RPMI8226 (cell line): ENCODE results near the gene OSBPL3.

Experiments used
- DNase-seq: peaks from one replicate; pipeline ENCODE4 v3.0.0-alpha.2; 2015

Gene OSBPL3

DNA sequence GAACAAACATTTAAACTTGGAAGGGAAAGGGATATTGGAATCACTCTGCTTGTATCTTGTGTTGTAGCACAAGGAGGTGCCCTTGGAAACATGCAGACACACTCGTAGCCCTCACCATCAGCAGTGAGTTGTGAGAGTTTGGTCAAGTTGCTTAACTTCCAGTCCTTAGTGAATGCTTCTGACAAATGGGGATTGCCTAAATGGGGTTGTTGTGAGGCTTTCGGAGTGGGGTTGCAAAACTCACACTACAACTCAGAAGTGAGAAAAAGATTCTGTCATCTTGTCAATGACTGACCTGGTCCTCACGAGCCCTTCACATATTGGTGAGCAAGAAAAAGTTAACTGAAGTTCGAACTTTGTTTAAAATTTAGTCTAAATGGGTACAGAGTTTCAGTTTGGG lies 193.7 kb downstream of the OSBPL3 start:
- no peak for DNase-seq

DNA sequence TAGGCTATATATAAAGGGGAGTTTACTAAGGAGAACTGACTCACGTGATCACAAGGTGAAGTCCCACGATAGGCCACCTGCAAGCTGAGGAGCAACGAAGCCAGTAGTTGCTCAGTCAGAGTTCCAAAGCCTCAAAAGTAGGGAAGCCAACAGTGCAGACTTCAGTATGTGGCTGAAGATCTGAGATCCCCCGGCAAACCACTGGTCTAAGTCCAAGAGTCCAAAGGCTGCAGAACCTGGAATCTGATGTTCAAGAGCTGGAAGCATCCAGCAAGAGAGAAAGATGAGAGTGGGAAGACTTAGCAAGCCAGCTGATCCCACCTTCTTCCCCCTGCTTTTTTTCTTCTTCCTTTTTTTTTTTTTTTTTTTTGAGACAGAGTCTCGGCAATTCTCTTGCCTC lies 195.7 kb downstream of the OSBPL3 start:
- DNase-seq, result no peak

DNA sequence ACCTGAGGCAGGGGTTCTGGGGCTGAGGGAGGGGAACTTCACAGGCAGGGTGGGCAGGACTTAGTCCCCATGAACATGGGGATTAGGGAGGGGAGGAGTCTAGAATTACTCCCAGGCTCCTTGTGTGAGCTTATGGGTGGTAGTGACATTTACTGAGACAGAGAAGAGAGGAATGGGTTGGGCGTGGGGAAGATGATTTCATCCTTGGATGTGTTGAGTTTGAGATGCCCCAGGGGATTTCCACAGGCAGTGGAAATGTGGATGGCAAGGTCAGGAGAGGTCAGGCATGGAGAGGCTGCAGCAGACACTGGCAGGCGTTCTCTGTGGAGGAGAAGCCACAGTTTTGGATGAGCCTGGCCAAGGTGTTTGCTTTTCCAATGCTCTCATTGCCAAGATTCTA lies 196.3 kb downstream of the OSBPL3 start:
- DNase-seq, result no peak

DNA sequence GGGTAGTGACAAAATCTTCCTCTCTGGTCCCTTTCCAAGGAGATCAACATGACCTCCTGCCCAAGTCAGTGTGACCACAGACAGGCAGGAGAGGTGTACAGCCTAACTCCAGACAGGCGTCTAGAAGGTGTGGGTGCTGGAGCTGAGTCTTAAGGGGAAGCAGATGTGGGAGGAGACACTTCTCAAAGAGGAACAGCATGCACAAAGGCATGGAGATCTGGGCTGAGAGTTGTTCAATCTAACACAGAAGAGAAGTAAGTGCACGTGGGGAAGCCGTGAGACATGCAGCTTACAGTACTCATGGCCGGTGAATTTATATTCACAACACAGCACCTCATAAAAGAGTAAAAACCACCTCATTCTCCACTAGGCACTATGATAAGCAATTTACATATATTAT lies 198.9 kb downstream of the OSBPL3 start:
- DNase-seq, result no peak

DNA sequence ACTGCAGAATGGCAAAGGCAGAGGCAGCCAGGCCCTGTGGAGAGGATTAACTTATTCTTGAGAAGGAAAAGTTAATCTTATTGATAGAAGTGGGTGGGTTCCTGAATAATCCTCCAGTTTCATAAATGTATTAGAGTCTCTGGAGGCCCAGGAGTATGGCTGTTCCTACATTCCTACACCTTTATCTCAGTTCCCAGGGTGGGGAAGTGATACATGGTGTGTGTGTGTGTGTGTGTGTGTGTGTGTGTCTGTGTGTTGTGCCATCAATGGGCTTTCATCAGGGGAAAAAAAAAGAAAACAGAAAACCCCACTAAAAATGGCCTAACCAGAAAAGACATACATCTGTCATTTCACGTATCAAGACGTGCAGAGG lies 200.7 kb downstream of the OSBPL3 start:
- DNase-seq, result no peak

DNA sequence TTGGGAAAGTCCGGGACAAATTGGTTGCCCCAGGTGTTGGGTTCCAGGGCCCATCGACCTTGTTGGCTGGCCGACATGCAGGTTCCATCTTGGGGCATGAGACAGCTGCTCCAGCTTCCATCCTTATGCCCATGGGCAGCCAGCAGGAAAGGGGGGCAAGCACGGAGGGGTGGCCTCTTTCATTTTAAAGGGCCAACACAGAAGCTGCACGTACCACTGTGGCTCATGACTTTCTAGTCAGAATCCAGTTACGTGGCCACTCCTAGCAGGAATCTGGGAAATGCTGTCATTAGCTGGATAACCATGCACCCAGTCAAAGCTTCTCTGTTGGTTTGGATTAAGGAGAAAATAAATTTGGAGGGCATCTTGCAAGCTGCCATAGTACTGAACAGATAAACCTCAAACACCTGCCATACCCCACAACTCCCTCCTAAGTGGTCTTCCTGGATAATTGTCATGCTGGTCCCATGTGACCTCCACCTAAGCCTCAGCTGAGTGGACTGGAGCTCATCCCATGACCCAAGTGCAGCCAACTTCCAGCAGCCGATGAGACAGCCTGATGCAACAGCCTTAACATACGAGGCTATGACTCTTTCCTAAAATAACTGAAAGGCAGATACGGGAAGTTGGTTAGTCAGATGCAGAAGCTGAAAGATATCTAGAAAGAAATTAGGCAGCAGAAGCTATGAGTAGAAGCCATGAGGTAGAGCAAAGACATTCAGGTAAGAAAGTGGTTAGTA lies 201.3 kb downstream of the OSBPL3 start:
- no peak for DNase-seq

DNA sequence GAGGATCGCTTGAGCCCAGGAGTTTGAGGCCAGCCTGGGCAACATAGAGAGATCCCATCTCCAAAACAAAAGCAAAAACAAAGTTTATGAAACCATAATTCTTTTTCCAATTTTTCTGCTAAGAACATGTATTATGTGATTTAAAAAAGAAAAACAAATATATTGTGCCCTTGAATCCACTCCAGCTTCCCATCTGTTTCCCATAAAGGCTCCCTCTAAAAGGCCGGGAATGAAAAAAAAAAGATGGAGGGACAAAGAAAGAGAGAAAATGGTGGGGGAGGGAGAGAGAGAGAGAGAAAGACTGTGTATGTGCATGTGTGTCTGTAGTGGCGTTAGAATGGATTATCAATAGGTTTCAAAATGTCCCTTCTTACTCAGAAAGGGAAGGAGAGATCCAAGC lies 202.2 kb downstream of the OSBPL3 start:
- no peak for DNase-seq

DNA sequence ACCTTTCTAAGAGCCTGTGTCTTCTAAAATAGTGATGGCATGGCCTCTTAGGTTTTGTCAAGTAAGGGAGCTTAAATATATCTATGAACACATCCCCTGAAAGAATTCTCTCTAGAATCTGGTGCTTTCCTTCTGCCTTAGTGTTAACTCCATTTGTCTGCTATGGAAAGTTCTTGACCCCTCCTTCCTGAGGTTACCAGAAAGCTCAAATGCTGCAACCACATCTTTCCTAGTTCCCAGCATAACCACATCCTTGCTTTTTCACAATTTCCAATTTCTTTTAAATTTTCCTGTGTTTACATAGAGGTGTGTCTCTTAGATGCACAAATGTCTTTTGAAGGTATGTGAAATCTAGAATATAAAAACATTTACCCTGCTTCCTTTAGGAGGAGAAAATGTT lies 206.3 kb downstream of the OSBPL3 start:
- DNase-seq, result no peak

DNA sequence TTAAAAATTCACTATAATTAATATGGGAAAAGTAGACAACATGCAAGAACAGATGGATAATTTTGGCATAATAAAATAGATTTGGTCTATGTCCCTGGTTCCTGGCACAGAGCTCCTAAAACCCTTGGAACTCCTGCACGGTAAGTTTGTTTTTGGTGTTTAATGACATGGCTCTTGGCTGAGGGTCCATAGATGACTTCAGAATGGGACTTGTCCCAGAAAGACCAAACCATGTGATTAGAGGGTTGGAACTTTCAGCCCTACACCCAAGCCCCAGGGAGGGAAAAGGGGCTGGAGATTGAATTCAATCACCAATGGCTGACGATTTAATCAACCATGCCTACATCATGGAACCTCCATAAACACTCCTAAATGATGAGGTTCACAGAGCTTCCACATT lies 210.1 kb downstream of the OSBPL3 start:
- no peak for DNase-seq

DNA sequence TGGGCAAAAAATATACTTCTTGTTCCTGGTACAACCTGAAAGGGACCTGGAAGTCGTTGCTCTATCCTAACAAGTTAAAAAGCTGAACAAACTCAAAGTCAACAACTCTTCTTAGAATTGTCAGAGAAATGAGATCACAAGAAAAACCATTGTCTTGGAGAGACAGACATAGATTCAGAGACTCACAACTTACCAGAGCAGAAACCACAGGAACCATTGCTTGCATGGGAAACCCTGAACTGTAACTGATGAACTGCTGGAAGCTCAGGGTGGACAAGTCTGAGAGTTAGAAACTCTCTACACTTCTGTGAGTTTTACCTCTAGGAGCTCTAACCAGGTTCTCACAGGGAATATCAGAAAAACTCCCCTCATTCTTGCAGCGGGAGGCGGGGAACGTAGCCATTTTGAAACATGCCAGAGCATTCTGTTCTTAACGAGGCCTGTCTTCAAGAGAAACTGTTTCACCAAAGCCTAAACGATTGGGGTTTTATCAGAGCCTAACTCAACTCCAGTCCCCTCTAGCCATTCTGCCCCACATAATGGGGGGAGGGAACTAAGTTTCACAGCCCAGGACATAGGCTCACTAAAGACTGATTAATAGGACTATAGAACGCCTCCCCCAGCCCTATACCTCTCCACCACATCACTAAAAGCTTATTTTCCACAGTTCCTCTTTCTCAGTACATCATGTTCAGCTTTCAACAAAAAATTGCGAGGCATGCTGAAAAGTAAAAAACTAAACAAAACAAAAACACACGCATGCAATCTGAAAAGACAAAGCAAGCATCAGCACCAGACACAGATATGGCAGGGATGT lies 210.8 kb downstream of the OSBPL3 start:
- no peak for DNase-seq

DNA sequence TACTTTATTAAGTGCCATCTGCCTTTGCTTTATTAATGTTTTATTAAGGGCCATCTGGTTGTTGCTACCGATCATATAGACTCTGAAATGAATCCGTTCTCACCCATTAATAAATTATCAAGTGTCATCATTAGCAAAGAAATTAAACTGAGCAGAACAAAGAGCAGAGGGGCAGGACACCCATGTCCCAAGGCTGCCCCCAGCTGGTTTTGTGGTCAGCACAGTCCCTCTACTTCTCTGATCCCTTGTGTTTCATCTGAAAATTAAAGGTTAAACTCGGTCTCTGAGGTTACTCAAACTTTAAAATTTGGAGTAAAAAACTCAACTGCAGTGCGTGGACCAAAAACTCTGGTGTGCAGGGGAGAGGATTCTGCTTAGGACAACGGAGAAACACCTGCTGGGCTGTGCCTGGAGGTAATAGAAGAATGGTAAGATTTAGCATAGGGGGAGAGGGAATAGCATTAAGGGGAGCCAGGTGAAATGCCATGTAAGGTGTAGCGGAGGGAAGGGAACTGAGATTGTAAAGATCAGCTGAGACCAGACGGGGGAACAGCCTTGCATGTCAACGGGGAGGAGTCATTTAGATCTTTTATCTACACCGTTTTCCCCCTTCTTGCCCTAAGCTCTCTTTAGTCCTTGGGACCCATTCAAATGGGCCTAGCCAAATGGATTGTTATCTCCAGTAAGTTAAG lies 212.0 kb downstream of the OSBPL3 start:
- no peak for DNase-seq

DNA sequence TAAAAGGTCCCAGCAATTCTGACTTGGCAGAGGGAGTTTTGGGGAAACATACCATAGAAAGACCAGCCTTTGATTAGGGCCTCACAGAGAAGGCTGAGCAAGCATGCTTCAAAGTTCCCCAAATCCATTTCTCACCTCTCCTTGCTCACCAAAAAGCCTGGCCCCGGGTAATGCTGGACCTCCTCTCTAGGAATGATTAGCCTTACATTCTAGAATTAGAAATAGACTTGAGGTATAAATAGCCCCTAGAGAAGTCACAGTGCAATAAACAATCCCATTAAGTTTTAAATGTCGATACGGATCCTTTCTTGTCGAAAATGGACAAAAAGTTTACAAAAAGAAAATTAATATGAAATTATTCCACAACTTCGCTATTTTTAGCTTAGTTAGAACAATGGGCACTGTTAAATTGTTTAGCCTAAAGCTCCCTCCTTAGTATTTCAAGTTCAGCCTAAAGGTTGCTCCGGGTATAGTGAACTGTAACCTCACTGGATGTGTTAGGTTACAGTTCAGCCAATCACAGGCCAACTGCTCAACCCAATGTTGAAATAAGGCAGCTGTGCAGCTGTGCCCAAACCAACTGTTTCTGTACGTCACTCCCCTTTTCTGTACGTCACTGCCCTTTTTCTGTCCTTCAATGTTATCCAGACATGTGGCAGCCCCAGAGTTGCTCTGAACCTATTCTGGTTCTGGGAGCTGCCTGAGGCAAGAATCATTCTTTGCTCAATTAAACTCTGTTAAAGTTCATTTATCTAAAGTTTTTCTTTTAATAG lies 214.8 kb downstream of the OSBPL3 start:
- DNase-seq, result no peak

DNA sequence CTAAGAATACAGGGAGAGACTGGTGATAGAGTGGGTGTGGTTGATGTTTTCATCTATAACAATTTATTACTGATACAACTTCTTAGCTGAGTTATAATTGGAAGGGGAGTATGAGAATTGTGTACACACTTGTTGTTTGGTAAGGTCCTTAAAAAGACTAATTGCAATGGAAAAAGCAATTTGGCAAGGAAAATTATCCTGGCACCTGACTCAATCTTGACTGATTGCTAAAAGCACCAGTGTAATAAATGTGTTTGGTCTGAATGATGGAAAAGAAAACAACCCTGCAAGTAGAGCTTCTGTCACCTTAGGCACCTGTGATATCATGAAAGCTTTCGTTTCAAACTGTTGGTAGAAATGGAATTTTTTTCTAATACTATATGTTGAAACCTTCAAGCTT lies 216.0 kb downstream of the OSBPL3 start:
- DNase-seq, result no peak

DNA sequence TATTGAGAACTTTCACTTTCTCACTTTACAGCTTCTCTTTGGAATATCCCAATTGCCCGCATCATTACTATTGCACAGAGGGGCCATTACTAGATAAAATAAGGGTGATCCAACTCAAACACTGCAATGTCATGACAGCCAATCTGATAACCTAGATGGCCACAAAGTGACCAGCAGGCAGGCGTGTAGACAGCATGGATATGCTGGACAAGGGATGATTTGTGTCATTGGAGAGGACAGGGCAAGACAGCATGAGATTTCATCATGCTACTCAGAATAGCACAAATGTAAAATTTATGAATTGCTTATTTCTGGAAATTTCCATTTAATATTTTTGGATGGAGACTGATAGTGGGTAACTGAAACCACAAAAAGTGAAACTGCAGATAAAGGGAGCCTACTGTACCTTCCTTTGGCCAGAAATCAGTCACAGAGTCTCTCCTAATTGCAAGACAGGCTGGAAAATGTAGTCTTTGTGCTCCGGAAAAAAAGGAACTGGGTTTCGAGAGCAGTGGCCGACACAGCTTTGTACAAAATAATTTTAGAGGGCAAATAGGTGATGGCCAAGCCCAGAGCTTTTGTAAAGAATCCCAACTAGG lies 216.6 kb downstream of the OSBPL3 start:
- no peak for DNase-seq

DNA sequence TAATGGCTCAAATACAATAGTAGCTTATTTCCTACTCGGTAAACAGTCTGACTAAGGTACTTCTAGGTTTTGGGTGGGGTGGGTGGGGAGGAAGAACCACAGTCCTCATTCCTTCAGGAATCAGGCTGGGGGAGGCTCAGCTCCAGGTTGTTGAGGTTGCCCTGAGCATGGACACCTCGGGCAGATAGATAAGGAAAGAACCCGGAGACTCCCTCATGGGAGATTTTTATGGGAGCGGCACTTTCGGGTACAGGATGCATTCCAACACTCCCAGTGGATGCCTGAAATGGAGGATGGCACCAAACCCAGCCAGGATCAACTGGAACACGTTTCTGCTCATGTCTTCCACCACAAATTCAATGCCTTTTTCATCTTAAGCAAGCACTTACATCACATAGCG lies 217.2 kb downstream of the OSBPL3 start:
- DNase-seq, result no peak

DNA sequence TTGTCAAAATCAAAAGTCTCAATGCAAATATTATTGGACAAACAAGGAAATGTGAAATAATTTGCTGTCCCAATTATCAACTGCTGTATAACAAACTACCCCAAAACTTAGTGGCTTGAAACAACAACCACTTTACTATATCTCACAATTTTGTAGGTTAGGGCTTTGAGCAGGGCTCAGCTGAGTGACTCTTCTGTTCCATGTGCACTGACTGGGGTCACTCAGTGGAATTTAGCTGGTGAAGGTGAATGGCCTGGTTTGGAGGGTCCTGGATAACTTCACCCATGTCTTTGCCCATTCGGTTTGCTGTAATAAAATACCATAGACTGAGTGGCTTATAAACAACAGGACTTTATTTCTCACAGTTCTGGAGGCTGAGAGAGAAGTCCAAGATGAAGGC lies 219.0 kb downstream of the OSBPL3 start:
- DNase-seq, result no peak

DNA sequence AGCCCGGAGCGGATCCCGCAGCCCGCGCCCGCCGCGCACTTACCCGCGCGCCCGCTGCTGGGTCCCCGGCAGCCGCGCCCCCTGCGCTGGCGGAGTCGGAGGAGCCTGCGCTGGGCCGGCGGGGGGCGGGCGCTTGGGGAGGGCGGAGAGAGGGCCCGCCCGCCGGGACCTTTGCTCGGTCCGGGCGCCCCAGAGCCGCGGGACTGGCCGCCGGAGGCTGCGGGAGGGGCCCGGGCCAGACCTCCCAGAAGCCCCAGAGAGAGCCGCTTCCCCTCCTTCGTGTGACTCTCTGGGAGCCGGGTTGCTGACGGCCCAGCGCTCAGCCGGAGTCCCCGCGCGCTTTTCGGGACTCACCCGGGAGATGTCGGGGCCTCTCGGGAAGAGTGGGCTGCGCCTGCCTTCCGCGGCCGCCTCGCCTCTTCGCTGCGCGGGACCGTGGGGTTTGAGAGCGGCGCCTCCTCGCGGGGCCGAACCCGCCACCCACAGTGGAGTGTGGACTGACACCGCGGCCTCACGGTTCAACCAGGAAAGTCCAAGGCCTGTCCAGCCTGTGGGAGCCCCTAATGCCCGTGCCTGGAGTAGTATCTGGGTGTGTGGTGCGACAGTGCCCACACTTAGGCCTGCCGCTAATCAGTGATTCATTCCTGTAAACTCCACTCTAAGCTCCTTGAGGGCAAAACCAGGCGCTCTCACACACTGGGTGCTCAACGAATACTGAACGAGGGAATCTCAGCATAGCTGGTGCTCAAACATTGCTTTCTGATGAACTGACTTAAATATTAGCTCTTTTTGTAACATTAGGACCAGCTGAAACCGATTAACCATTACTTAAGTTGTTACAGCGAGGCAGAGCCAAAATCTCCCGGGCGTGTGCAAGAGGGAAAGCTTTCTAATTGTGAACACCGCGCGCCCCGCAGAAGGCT lies 222.4 kb downstream of the OSBPL3 start, which contains the start of gene GSDME:
TSS of gene GSDME (minus strand) at position 112 of the 923 bp plus-strand sequence. CDS start 7,690 bp downstream, outside the sequence.
- DNase-seq, result no peak

DNA sequence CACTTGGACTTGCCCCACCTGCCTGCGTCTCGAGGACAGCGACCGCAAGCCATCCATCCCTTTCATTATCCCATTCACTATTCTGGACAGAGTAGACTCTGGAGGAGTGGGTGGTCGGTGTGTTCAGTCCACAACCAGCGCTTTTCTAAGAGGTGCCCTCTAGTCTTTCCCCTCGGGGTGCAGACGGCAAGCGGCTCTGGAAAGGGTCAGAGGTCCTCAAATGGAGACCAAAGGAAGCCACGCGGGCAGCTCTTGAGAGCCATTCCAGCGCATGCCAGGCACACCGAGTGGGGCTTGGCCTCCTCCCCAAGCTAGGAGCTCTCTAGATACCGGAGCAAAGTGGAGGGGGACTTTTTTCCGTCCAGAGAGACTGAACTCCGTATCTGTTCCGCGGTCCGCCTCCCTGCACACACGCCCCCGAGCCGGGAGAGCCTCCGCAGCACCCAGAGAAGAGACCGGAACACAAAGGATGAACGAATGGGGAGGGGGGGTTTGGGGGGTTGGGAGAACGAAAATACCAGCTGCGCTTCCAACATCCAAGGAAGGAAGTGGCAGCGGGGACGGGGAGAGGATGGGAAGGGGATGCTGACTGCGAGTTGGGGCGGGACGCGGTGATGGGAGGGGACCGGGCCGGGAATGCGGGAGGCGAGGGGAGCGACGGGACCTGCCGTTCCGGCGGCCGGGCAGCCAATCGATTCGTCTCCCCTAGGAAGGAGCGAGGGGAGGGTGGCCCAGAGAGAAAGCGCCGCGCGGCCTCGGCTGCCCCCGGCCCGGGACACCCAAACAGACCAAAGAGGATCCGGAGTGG lies 223.2 kb downstream of the OSBPL3 start:
- no peak for DNase-seq

DNA sequence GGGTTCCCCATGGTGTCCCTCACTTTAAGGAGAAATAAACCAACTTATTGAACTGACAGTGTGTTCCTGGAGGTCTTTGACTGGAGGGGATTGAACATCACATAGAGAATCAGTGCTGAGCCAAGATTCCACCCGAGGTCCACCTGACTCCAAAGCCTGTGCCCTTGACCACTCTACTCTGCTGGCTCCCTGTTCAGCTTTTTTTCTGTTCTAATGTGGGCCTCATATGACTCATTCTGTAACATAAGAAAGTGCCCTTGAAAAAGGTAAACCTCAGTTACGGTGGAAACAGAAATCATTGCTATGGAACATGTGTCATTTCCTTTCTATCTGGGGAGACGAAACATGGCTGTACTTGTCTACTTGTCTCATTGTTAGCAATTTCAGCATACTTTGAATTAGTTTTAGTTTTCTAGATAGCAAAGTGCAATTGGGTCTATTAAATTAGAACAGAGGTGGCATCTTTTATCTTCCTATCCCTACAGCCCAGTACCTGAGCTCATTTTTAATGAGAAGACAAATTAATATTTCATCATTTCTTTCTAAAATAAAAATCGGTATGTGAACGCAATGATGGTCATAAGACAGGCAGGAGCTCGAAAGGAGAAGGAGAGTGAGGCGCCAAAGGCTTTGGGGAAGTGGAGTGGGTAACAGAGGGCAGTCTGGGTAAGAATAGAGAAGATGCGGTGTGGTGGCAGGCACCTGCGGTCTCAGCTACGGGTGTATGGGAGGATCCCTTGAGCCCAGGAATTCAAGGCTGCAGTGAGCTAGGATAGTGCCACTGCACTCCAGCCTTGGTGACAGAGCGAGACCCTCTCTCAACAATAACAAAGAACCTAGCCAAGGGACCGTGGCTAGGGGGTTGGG lies 224.2 kb downstream of the OSBPL3 start:
- no peak for DNase-seq
